SH-SY5Y (cell line): Measurements from ENCODE around the gene GSN.

Experiments used
- GATA2 ChIP-seq: IDR thresholded peaks from 2 replicates; pipeline ENCODE4 v1.6.1; 2011; ENCODE audit warnings: mild to moderate bottlenecking, low read depth, low read length
- GATA3 ChIP-seq: IDR thresholded peaks from 2 replicates; pipeline ENCODE4 v1.6.1; 2011; ENCODE audit warnings: low read depth, mild to moderate bottlenecking, low read length, moderate library complexity

DNA sequence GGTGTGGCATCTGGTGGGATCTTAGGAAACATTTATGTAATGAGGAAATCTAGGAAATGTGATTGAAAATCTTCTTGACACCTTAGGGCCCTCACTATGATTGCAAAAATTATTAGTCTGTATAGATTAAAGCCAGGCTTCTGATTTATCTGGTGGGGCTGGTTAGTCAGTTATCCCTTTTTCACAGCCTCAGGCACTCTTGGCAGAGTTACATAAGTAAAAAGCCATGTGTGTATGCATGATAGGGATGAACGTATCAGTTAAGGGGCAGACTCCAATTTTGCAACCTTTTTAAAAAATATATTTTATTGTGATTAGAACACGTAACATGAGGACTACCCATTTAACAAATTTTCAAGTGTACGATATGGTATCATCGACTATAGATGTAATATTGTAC, 35.7 kb upstream of the GSN start:
- TF ChIP-seq GATA2 (no peak), GATA3 (no peak)
